ENCODE data around the gene NATD1. TPM values are rescaled to one million over a fixed set of nuclear protein-coding genes. Genes with fewer than 3 reads are reported as not detected.

Gene NATD1
- total and polyA plus RNA-seq, 9 of the 15 experiments (the other 6 are each of a cell fraction or from before 2014, with no cell fraction given), result 0.24 to 5.4 (median 1.6) TPM

- TF ChIP-seq ZNF318 (IDR thresholded peaks at IDR 0.05; ENCODE audit: borderline replicate concordance in 1 of 2, low read depth in 1 of 2), result no peak
- peak; percentile 59 for TF ChIP-seq CBFA2T3 (IDR thresholded peaks at IDR 0.05)
- peak; percentile 14; the same call in 1 of the 2 replicates for TF ChIP-seq TCF3 (CRISPR knock-in tag; IDR thresholded peaks at IDR 0.05)
- TF ChIP-seq, protein P1, sequence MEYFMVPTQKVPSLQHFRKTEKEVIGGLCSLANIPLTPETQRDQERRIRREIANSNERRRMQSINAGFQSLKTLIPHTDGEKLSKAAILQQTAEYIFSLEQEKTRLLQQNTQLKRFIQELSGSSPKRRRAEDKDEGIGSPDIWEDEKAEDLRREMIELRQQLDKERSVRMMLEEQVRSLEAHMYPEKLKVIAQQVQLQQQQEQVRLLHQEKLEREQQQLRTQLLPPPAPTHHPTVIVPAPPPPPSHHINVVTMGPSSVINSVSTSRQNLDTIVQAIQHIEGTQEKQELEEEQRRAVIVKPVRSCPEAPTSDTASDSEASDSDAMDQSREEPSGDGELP (CRISPR knock-in tag; IDR thresholded peaks at IDR 0.05; ENCODE audit: borderline replicate concordance), result peak; percentile 41; the same call in 1 of the 2 replicates
These were observed 18.4 kb upstream of the NATD1 start (continued) for GRCh38 chr17:21271454-21272183.

All from K562 (cell line).